BLaER1 (cell line): ENCODE measurements around the gene CFAP206.

Source experiments
- H3K27ac ChIP-seq: shearing (Covaris generic); formaldehyde crosslinking; 2 replicates; pipeline ENCODE4 v1.8.1; 2022
- H3K27me3 ChIP-seq: shearing (Covaris generic); formaldehyde crosslinking; 2 replicates; pipeline ENCODE4 v1.8.1; 2022
- H3K36me3 ChIP-seq: shearing (Covaris generic); formaldehyde crosslinking; 2 replicates; pipeline ENCODE4 v1.8.1; 2022
- H3K4me1 ChIP-seq: shearing (Covaris generic); formaldehyde crosslinking; 2 replicates; pipeline ENCODE4 v1.8.1; 2022
- H3K4me2 ChIP-seq: shearing (Covaris generic); formaldehyde crosslinking; 2 replicates; pipeline ENCODE4 v1.8.1; 2022
- H3K4me3 ChIP-seq: shearing (Covaris generic); formaldehyde crosslinking; 2 replicates; pipeline ENCODE4 v1.8.1; 2022
- H3K9ac ChIP-seq: shearing (Covaris generic); formaldehyde crosslinking; 2 replicates; pipeline ENCODE4 v1.8.1; 2022
- H3K9me3 ChIP-seq: shearing (Covaris generic); formaldehyde crosslinking; 2 replicates; pipeline ENCODE4 v1.8.1; 2022
- H4K20me1 ChIP-seq: shearing (Covaris generic); formaldehyde crosslinking; 2 replicates; pipeline ENCODE4 v1.8.1; 2022
- Cebpa-rat ChIP-seq: shearing (Covaris generic); IDR thresholded peaks from 2 replicates; pipeline ENCODE4 v1.8.1; 2022

Gene CFAP206

GRCh38 chr6:87407901-87408720, at the start of gene CFAP206:
Gene CFAP206, plus strand, starts transcription at chr6:87407972. Its CDS starts 1,868 bp downstream, at chr6:87409840.
- TF ChIP-seq Cebpa-rat, result no peak

GRCh38 chr6:87364602-87365252, 43.0 kb upstream of the CFAP206 start:
- no peaks in the 10 kb centered on the region for H3K27me3 ChIP-seq
- H3K36me3 ChIP-seq, result no peaks in the 10 kb centered on the region
- no peak for TF ChIP-seq Cebpa-rat
- no peak overlapping the region for H3K9ac ChIP-seq
- no peak overlapping the region for H3K27ac ChIP-seq
- no peaks in the 10 kb centered on the region for H3K4me1 ChIP-seq
- H3K4me2 ChIP-seq, result no peak overlapping the region
- no peak overlapping the region for H3K4me3 ChIP-seq
- no peaks in the 10 kb centered on the region for H4K20me1 ChIP-seq
- peaks cover 26% of the 10 kb centered on the region for H3K9me3 ChIP-seq

More at GRCh38 chr6:87407901-87408720, at the start of gene CFAP206:
- no peak within 1 kb of the TSS for H3K27ac ChIP-seq
- peak within 1 kb of the TSS; percentile 60 for H3K4me2 ChIP-seq
- peak within 1 kb of the TSS; percentile 71 for H3K4me3 ChIP-seq
- no peaks in the 10 kb centered on the region for H3K36me3 ChIP-seq
- no peaks in the 10 kb centered on the region for H3K4me1 ChIP-seq
- no peak within 1 kb of the TSS; the same call in 1 of the 2 replicates for H3K9ac ChIP-seq
- no peaks in the 10 kb centered on the region for H4K20me1 ChIP-seq
- no peaks in the 10 kb centered on the region for H3K27me3 ChIP-seq
- no peaks in the 10 kb centered on the region for H3K9me3 ChIP-seq

- H3K36me3 ChIP-seq, result no peaks in the 10 kb centered on the region
- H3K4me3 ChIP-seq, result no peak overlapping the region
- H3K9me3 ChIP-seq, result peaks cover 26% of the 10 kb centered on the region
- no peaks in the 10 kb centered on the region for H3K4me1 ChIP-seq
- no peaks in the 10 kb centered on the region for H4K20me1 ChIP-seq
- no peak overlapping the region for H3K4me2 ChIP-seq
- no peak overlapping the region for H3K27ac ChIP-seq
- no peak for TF ChIP-seq Cebpa-rat
- H3K9ac ChIP-seq, result no peak overlapping the region
- no peaks in the 10 kb centered on the region for H3K27me3 ChIP-seq
These were observed 41.5 kb upstream of the CFAP206 start for GRCh38 chr6:87366072-87366827.

- H3K36me3 ChIP-seq, result no peaks in the 10 kb centered on the region
- no peak overlapping the region for H3K9ac ChIP-seq
- H4K20me1 ChIP-seq, result no peaks in the 10 kb centered on the region
- no peak overlapping the region for H3K27ac ChIP-seq
- no peaks in the 10 kb centered on the region for H3K4me1 ChIP-seq
- no peaks in the 10 kb centered on the region for H3K27me3 ChIP-seq
- no peak overlapping the region for H3K4me2 ChIP-seq
- H3K4me3 ChIP-seq, result no peak overlapping the region
- peaks cover 26% of the 10 kb centered on the region for H3K9me3 ChIP-seq
- TF ChIP-seq Cebpa-rat, result no peak
These were observed 40.9 kb upstream of the CFAP206 start for GRCh38 chr6:87366899-87367298.

GRCh38 chr6:87373377-87373776, 34.4 kb upstream of the CFAP206 start:
- TF ChIP-seq Cebpa-rat, result no peak
- H3K4me1 ChIP-seq, result peaks cover 21% of the 10 kb centered on the region
- no peaks in the 10 kb centered on the region for H4K20me1 ChIP-seq
- H3K36me3 ChIP-seq, result no peaks in the 10 kb centered on the region
- no peak overlapping the region for H3K27ac ChIP-seq
- no peak overlapping the region for H3K4me2 ChIP-seq
- no peaks in the 10 kb centered on the region for H3K27me3 ChIP-seq
- no peak overlapping the region for H3K9ac ChIP-seq
- H3K9me3 ChIP-seq, result peaks cover 11% of the 10 kb centered on the region
- no peak overlapping the region for H3K4me3 ChIP-seq

- Histone ChIP-seq H3K27me3 (no peaks in the 10 kb centered on the region), H3K4me2 (no peak overlapping the region)
- TF ChIP-seq Cebpa-rat, result no peak
These were observed 32.5 kb upstream of the CFAP206 start for GRCh38 chr6:87375315-87375714.

GRCh38 chr6:87376643-87377042, 31.1 kb upstream of the CFAP206 start:
- Histone ChIP-seq H3K36me3 (no peaks in the 10 kb centered on the region), H3K27me3 (no peaks in the 10 kb centered on the region), H3K9me3 (peaks cover 4% of the 10 kb centered on the region), H3K4me2 (0 out of 2 replicates have a peak overlapping the region, but pooled peaks have one; percentile 30), H3K9ac (no peak overlapping the region), H3K27ac (no peak overlapping the region), H3K4me3 (no peak overlapping the region), H3K4me1 (peaks cover 40% of the 10 kb centered on the region), H4K20me1 (no peaks in the 10 kb centered on the region)
- no peak for TF ChIP-seq Cebpa-rat

More at GRCh38 chr6:87375315-87375714, 32.5 kb upstream of the CFAP206 start:
- no peak overlapping the region for H3K27ac ChIP-seq
- peaks cover 4% of the 10 kb centered on the region for H3K9me3 ChIP-seq
- H3K36me3 ChIP-seq, result no peaks in the 10 kb centered on the region
- H4K20me1 ChIP-seq, result no peaks in the 10 kb centered on the region
- peaks cover 40% of the 10 kb centered on the region for H3K4me1 ChIP-seq
- H3K9ac ChIP-seq, result no peak overlapping the region
- H3K4me3 ChIP-seq, result no peak overlapping the region

GRCh38 chr6:87378947-87379346, 28.8 kb upstream of the CFAP206 start:
- no peaks in the 10 kb centered on the region for H3K36me3 ChIP-seq
- no peaks in the 10 kb centered on the region for H3K9me3 ChIP-seq
- H3K4me3 ChIP-seq, result peak overlapping the region; percentile 18; the same call in 1 of the 2 replicates
- H3K4me2 ChIP-seq, result peak overlapping the region; percentile 59
- H3K4me1 ChIP-seq, result peaks cover 40% of the 10 kb centered on the region
- no peaks in the 10 kb centered on the region for H3K27me3 ChIP-seq
- TF ChIP-seq Cebpa-rat, result no peak
- no peak overlapping the region for H3K9ac ChIP-seq
- no peaks in the 10 kb centered on the region for H4K20me1 ChIP-seq
- peak overlapping the region; percentile 64 for H3K27ac ChIP-seq

GRCh38 chr6:87382861-87383260, 24.9 kb upstream of the CFAP206 start:
- H3K4me3 ChIP-seq, result no peak overlapping the region
- H3K9ac ChIP-seq, result no peak overlapping the region
- H3K27ac ChIP-seq, result no peak overlapping the region
- H3K4me1 ChIP-seq, result peaks cover 24% of the 10 kb centered on the region
- no peaks in the 10 kb centered on the region for H3K9me3 ChIP-seq
- TF ChIP-seq Cebpa-rat, result no peak
- H3K27me3 ChIP-seq, result no peaks in the 10 kb centered on the region
- H3K36me3 ChIP-seq, result no peaks in the 10 kb centered on the region
- H4K20me1 ChIP-seq, result no peaks in the 10 kb centered on the region
- no peak overlapping the region for H3K4me2 ChIP-seq

GRCh38 chr6:87384038-87384437, 23.7 kb upstream of the CFAP206 start:
- H3K4me2 ChIP-seq, result no peak overlapping the region
- no peaks in the 10 kb centered on the region for H4K20me1 ChIP-seq
- peaks cover 12% of the 10 kb centered on the region for H3K4me1 ChIP-seq
- H3K4me3 ChIP-seq, result no peak overlapping the region
- no peaks in the 10 kb centered on the region for H3K27me3 ChIP-seq
- H3K9me3 ChIP-seq, result no peaks in the 10 kb centered on the region
- TF ChIP-seq Cebpa-rat, result no peak
- no peak overlapping the region for H3K9ac ChIP-seq
- H3K36me3 ChIP-seq, result no peaks in the 10 kb centered on the region
- H3K27ac ChIP-seq, result no peak overlapping the region
